ENCODE measurements around the gene MAPK9.
"Not testable (repeated sequence)": the region's sequence is repeated elsewhere in the genome, so short reads cannot be mapped to it uniquely, and the experiment has no call there.

MAPK9 gene

GRCh38 chr5:180326989-180327565, 35.2 kb upstream of the MAPK9 start:
- DNase-seq (ENCODE audit: low read depth): no peak

DNA sequence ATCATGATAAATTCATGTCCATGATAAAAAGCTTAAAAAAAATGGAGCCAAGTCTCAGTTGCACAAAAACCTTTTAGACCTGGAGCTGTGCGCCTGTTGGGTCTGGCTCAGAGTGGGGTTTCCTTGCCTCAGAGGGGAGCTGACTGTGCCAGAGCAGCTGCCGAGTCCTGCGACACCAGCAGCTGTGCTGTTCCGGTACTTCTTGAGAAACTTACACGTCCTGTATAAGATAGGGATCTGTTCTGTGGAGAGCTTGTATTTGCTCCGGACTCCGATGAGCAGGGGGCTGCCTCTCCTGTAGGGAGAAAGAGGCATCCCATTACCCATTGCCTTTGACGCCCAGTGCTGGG, 32.7 kb upstream of the MAPK9 start:
- no peak for DNase-seq (ENCODE audit: low read depth)

GRCh38 chr5:180323941-180324600, 32.2 kb upstream of the MAPK9 start:
- DNase-seq (ENCODE audit: low read depth): no peak

- DNase-seq (ENCODE audit: low read depth): no peak
These were observed 31.3 kb upstream of the MAPK9 start for GRCh38 chr5:180323160-180323559.

DNA sequence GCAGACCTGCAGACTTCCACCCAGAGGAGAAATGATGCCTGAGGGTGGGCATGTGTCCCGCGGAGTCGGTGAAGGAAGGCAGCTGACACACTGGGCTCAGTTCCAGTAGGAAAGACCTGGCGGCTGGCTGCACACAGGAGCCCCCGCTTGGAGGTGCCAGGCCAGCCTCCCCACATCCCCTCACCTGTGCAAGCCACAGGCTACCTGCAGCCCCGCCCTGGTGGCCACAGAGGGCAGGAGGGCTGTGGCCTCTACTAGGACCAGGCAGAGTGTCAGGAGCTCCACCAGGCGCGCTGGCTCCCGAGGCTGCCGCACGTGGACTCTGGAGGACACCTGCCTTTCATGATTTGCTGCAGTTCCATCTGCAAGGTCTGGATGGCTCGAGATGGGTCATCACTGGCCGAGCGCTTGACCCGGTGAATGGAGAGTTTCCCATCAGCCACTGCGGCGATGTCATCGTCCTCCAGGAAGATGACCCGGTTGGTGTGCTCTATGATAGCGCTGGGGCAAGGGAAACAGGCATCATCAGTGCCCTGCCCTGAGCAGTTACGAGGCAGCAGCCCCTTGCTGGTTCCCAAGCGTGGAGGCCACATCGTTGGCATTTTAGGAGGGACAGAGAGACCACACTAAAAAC, 26.7 kb upstream of the MAPK9 start:
- no peak for DNase-seq (ENCODE audit: low read depth)

DNA sequence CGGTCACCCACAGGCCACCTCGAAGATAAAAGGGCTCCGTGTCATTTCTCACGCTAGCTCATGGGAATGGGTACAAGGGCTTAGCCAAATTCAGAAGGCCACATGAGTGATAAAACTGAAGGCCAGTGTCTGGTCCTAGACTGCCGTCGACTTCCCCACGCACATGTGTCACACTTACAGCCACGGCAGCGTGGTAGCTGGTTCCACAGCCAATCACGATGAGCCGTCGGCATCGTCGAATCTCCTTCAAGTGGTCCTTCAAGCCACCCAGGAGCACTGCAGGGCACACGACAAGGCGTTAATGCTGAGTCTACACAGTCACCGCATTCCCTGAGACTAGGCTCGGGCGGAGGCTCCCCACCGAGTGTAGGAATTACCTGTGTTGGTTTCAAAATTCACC, 24.7 kb upstream of the MAPK9 start:
- no peak for DNase-seq (ENCODE audit: low read depth)

GRCh38 chr5:180315762-180316212, 23.9 kb upstream of the MAPK9 start:
- peak; percentile 48 for DNase-seq (ENCODE audit: low read depth)

- no peak for DNase-seq (ENCODE audit: low read depth)
These were observed 22.0 kb upstream of the MAPK9 start for GRCh38 chr5:180313677-180314505.

GRCh38 chr5:180311216-180311615, 19.3 kb upstream of the MAPK9 start:
- DNase-seq (ENCODE audit: low read depth): no peak

DNA sequence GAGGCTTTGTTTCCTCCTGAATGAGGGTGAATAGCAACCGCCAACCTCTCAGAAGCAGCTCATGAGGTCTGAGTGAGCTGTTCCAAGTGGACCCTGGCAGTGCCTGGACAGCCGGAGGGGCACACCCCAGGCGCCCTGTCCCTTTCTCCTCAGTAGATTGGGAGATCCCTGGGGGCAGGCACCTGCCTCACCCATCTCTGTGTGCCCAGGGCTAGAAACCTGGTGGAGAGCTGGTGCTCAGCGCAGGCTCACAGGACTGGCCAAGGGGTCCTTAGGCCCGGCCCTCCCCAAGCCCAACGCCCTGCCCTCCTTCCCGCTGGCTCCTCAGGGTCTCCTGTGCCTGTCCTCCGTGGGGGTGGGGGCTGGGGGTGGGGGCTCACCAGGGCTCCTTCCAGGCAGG, 14.9 kb upstream of the MAPK9 start:
- DNase-seq (ENCODE audit: low read depth): no peak

GRCh38 chr5:180305481-180305880, 13.6 kb upstream of the MAPK9 start:
- DNase-seq (ENCODE audit: low read depth): no peak

- no peak for DNase-seq (ENCODE audit: low read depth)
These were observed 12.8 kb upstream of the MAPK9 start for GRCh38 chr5:180304431-180305375.

DNA sequence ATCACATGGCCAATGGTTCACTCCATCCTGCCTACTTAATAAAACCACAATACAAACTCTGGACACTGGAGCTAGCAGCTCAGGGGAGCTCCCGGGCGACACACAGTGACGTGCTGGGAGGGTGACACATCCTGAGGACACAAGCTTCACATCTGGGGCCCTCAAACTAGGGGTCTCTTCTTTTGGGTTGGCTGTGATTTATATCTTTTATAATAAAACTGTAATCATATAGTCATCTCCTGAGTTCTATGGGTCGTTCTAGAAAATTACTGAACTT, 12.1 kb upstream of the MAPK9 start:
- DNase-seq (ENCODE audit: low read depth): no peak

DNA sequence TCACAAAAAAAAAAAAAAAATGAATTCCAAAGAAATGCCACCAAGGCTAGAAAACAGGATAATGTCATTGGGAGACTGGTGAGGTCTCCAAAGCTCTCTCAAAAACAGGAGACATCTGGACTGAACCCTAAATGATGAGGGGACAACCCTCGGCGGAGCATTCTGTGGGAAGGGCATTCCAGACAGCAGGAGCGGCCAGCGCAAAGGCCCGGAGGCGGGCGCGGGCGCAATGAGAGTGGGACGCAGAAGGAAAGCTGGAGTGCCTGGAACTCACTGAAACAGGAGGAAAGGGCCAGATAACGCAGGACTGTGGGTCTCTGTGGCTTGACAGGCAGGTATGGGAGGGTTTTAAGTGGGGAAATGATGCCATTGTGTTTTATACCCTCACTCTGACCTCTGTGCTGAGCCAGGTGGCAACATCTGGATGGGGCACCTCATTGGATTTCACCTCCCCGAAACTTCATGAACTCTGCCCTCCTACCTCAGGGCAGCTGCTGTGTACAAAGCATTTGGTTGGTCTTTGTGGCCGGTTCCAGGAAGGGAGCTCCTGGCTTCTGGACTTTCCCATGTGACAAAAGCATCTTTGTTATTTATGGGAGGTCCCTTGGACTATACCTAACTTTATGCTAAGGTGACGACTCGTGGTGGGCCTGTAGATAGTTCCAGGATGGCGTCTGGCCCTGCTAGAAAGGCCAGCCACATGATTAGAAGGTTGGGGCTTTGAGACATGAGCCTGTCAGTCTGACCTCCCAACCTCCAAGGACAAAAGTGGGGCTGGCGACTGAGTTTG, 11.5 kb upstream of the MAPK9 start:
- DNase-seq (ENCODE audit: low read depth): no peak

- DNase-seq (ENCODE audit: low read depth): no peak
These were observed 10.4 kb upstream of the MAPK9 start for GRCh38 chr5:180302256-180302655.

DNA sequence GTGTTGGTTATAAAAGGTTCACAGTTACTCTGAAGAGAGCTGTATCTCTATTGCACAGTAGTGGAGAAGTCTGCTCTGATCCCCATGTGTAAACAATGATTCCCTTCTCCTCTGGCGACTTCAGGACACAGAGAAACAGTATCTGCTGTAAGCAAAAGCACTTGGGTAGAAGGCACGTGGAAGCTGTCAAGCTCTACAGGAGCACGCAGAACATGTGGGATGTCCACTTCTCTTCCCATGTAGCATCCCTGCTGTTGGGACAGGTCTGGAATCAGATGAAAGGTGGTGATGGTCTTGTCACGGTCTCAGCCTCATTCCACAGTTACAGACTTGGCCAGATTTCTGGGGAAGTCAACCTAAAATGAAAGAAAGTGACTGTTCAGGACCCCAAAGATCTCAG, 9.4 kb upstream of the MAPK9 start:
- no peak for DNase-seq (ENCODE audit: low read depth)

GRCh38 chr5:180299526-180299925, 7.6 kb upstream of the MAPK9 start:
- DNase-seq (ENCODE audit: low read depth): no peak

DNA sequence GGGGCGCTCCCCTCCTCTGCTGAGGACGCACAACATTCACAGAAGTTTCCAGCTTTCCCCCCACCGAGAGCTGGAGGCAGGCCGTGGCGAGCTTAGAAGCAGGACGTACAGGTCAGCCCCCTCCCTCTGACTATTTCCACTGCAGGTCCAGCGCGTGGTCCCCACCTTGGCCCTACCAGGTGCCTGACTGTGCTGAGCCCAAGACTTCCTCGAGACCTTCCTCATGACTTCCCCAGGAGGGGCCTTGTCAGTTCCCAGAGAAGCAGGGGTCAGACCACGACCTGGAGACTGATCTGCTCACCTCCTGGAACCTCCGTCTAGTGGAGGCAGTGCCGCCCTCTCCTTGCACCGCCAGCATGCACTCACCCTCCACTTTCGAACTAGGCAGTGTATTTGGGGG, 7.1 kb upstream of the MAPK9 start:
- not testable (repeated sequence) for DNase-seq (ENCODE audit: low read depth)

DNA sequence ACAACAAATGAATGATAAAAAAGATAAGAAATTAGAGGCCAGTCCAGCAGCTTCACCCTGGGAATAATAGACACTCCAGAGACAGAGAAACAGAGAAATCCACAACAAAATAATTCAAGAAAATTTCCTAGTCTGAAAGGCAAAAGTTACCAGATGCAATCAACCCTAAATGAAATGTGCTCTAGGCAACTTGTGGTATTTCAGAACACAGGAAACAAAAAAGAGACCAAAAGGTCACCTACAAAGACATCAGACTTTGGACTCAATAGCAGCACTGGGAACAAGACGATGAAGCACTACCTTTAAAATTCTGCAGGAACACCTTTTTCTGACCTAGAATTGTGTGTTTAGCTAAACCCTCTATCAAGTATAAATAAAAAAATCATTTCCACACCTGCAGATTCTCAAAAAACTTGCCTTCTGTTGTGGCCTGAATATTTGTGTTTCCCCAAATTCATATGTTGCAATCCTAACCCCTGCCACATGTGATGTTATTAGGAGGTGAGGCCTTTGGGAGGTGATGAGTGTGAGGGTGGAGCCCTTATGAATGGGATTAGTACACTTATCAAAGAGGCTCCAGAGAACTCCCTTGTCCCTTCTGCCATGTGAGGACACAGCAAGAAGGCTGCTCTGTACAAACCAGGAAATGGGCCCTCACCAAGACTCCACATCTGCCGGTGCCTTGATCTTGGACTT, 5.9 kb upstream of the MAPK9 start:
- no peak for DNase-seq (ENCODE audit: low read depth)

DNA sequence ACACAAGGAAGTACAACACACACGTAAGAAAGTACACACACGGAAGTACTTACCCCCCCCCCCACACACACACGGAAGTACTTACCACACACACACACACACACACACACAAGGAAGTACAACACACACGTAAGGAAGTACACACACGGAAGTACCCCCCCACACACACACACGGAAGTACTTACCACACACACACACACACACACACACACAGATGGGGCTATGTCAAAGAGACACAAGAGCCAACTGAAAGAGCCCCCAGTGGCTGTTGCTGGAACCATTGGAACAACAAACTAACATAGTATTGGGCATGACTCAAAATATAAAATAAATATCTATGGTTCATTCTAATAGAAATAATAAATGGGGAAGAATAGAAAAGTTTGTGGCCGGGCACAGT, 4.9 kb upstream of the MAPK9 start:
- peak; percentile 28 for DNase-seq (ENCODE audit: low read depth)
